Activated CD8-positive, alpha-beta T cell treated with anti-CD3 and anti-CD28 coated beads for 36 hours (primary cell): ENCODE results near the gene SLC4A2. TPM values are rescaled to one million over a fixed set of nuclear protein-coding genes. Genes with fewer than 3 reads are reported as not detected.

Source experiments
- ATAC-seq: fragments of 200-7000 bp; cut with Tn5 transposase; one replicate; pipeline ENCODE4 v1.10.0; 2021; ENCODE audit warnings: mild to moderate bottlenecking, moderate library complexity
- CTCF ChIA-PET: fragments of 350-600 bp; sonication (Branson Sonifier 250); formaldehyde crosslinking; loops from one replicate; lab custom pipeline; 2021; ENCODE audit warnings: antibody characterized with exemption; lab: Charles Lee
- POLR2A ChIA-PET: fragments of 350-600 bp; sonication (Branson Sonifier 250); formaldehyde crosslinking; loops from one replicate; lab custom pipeline; 2021; ENCODE audit warnings: antibody characterized with exemption; lab: Charles Lee
- DNase-seq: peaks from one replicate; pipeline ENCODE4 v3.0.0-alpha.2; 2020
- H3K27ac Mint-ChIP-seq: one replicate; pipeline ENCODE4 v1.8.0; 2021; ENCODE audit warnings: mild to moderate bottlenecking, mixed read lengths
- H3K27me3 Mint-ChIP-seq: one replicate; pipeline ENCODE4 v1.8.0; 2021; ENCODE audit warnings: mixed read lengths
- H3K36me3 Mint-ChIP-seq: one replicate; pipeline ENCODE4 v1.8.0; 2021; ENCODE audit warnings: low read depth, mixed read lengths
- H3K4me1 Mint-ChIP-seq: one replicate; pipeline ENCODE4 v1.8.0; 2021; ENCODE audit warnings: low read depth, mixed read lengths
- H3K4me3 Mint-ChIP-seq: one replicate; pipeline ENCODE4 v1.8.0; 2021; ENCODE audit warnings: mild to moderate bottlenecking, moderate library complexity, mixed read lengths
- H3K9me3 Mint-ChIP-seq: one replicate; pipeline ENCODE4 v1.8.0; 2021; ENCODE audit warnings: mixed read lengths
- CTCF ChIP-seq: fragments of 200-600 bp; IDR thresholded peaks from one replicate; pipeline ENCODE4 v1.8.0; 2022; ENCODE audit warnings: antibody characterized with exemption, mild to moderate bottlenecking
- intact Hi-C: fragments of 100-400 bp; cut with micrococcal nuclease; formaldehyde crosslinking; loops from one replicate; pipeline ENCODE4 v1.10.0; 2022
- total RNA-seq, 2 experiments: library from RNA; stranded (reverse); gene quantifications; one replicate each; pipeline ENCODE4 v1.2.3, GENCODE V29; 2021

Gene SLC4A2
- total RNA-seq, 2 experiments from 2014 or later: 42.7 to 46.1 TPM

- DNase-seq (no peak), ATAC-seq (no peak)
- Mint-ChIP-seq H3K36me3 (peaks cover 13% of the 10 kb centered on the region), H3K27me3 (no peaks in the 10 kb centered on the region), H3K4me3 (no peak overlapping the region), H3K27ac (no peak overlapping the region), H3K9me3 (no peaks in the 10 kb centered on the region), H3K4me1 (no peaks in the 10 kb centered on the region)
- POLR2A ChIA-PET: interaction anchor here (1.0 kb wide), 1 partner anchor 10 kb away, joined by 3 read pairs; no protein-coding TSS in a partner anchor
- no peak for TF ChIP-seq CTCF
- intact Hi-C loops: no loop called here
- CTCF ChIA-PET: no interaction called here
These were observed 10.6 kb downstream of the SLC4A2 start for GRCh38 chr7:151069841-151070573.

GRCh38 chr7:151070574-151070960 is 11.2 kb downstream of the SLC4A2 start:
- Mint-ChIP-seq H3K4me3 (no peak overlapping the region), H3K36me3 (peaks cover 10% of the 10 kb centered on the region), H3K27me3 (no peaks in the 10 kb centered on the region), H3K9me3 (no peaks in the 10 kb centered on the region), H3K27ac (no peak overlapping the region), H3K4me1 (no peaks in the 10 kb centered on the region)
- CTCF ChIA-PET: no interaction called here
- DNase-seq (no peak), ATAC-seq (no peak)
- no peak for TF ChIP-seq CTCF
- intact Hi-C loops: no loop called here
- POLR2A ChIA-PET: no interaction called here

GRCh38 chr7:151071032-151071866 is 11.9 kb downstream of the SLC4A2 start:
- peaks cover 13% of the 10 kb centered on the region for H3K36me3 Mint-ChIP-seq
- H3K4me1 Mint-ChIP-seq: no peaks in the 10 kb centered on the region
- ChIA-PET POLR2A (no interaction called here), CTCF (no interaction called here)
- H3K9me3 Mint-ChIP-seq: no peaks in the 10 kb centered on the region
- intact Hi-C loops: no loop called here
- no peak for ATAC-seq
- H3K4me3 Mint-ChIP-seq: no peak overlapping the region
- no peak for DNase-seq
- H3K27me3 Mint-ChIP-seq: no peaks in the 10 kb centered on the region
- no peak overlapping the region for H3K27ac Mint-ChIP-seq
- no peak for TF ChIP-seq CTCF

- CTCF ChIA-PET: interaction anchor here (1.6 kb wide), 1 partner anchor 55 kb away, joined by 3 read pairs; no protein-coding TSS in a partner anchor
- no peaks in the 10 kb centered on the region for H3K27me3 Mint-ChIP-seq
- POLR2A ChIA-PET: interaction anchor here (1.2 kb wide), 1 partner anchor 15 kb away, joined by 3 read pairs; no protein-coding TSS in a partner anchor
- no peak overlapping the region for H3K4me3 Mint-ChIP-seq
- peaks cover 12% of the 10 kb centered on the region for H3K4me1 Mint-ChIP-seq
- H3K36me3 Mint-ChIP-seq: peaks cover 14% of the 10 kb centered on the region
- no peaks in the 10 kb centered on the region for H3K9me3 Mint-ChIP-seq
- no peak for TF ChIP-seq CTCF
- DNase-seq: no peak
- intact Hi-C loops: no loop called here
- ATAC-seq: no peak
- peak overlapping the region; percentile 52 for H3K27ac Mint-ChIP-seq
These were observed 14.6 kb downstream of the SLC4A2 start for GRCh38 chr7:151073990-151074389.
